ENCODE results near the gene HTRA3. TPM values are rescaled to one million over a fixed set of nuclear protein-coding genes. Genes with fewer than 3 reads are reported as not detected.

The HTRA3 gene
- total and polyA plus RNA-seq, 2 experiments from 2014 or later: 19.4 to 34.9 TPM

DNA sequence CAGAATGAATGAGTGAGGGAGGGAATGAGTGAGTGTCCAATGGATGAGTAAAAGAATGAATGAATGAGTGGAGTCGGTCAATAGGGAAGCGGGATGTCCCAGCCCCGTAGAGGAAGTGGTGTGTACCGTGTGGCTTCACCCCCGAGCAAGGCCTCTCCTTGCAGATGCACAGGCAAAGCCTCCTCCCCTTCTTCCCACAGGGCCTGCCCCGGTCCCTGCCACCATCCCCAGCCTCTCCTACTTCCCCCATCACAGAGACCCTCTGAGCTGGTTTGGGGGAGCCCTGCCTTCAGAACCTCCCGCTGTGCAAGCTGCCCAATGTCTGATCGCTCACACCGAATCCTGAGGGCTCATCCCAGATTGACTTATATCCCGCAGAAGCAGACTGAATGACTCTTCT lies 13.6 kb downstream of the HTRA3 start:
- WGBS (ENCODE audit: low lambda C conversion rate, missing lambda C conversion rate): 91% methylated on average over 10 of the region's 10 CpGs

GRCh38 chr4:8283631-8284121 lies 14.1 kb downstream of the HTRA3 start:
- no peak overlapping the region for H3K4me2 ChIP-seq
- no peaks in the 10 kb centered on the region for H3K9me2 ChIP-seq (replicated peaks; ENCODE audit: insufficient read depth)
- H3K79me2 ChIP-seq: no peaks in the 10 kb centered on the region
- no peak overlapping the region for H2AFZ ChIP-seq
- H3K4me3 ChIP-seq: no peak overlapping the region
- no peaks in the 10 kb centered on the region for H3K27me3 ChIP-seq
- H3K27ac ChIP-seq: no peak overlapping the region
- WGBS (ENCODE audit: low lambda C conversion rate, missing lambda C conversion rate): 85% methylated on average over 18 of the region's 20 CpGs
- no peaks in the 10 kb centered on the region for H3K9me3 ChIP-seq (ENCODE audit: low read depth)
- TF ChIP-seq, protein P1, sequence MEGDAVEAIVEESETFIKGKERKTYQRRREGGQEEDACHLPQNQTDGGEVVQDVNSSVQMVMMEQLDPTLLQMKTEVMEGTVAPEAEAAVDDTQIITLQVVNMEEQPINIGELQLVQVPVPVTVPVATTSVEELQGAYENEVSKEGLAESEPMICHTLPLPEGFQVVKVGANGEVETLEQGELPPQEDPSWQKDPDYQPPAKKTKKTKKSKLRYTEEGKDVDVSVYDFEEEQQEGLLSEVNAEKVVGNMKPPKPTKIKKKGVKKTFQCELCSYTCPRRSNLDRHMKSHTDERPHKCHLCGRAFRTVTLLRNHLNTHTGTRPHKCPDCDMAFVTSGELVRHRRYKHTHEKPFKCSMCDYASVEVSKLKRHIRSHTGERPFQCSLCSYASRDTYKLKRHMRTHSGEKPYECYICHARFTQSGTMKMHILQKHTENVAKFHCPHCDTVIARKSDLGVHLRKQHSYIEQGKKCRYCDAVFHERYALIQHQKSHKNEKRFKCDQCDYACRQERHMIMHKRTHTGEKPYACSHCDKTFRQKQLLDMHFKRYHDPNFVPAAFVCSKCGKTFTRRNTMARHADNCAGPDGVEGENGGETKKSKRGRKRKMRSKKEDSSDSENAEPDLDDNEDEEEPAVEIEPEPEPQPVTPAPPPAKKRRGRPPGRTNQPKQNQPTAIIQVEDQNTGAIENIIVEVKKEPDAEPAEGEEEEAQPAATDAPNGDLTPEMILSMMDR (IDR thresholded peaks at IDR 0.05; ENCODE audit: poor library complexity): no peak
- no peak for TF ChIP-seq EZH2phosphoT487 (IDR thresholded peaks at IDR 0.05; ENCODE audit: low read depth, severe bottlenecking, unreplicated experiment)
- no peak for TF ChIP-seq EZH2 (IDR thresholded peaks at IDR 0.05; ENCODE audit: borderline replicate concordance)
- no peak for DNase-seq (ENCODE audit: low spot score)
- no peaks in the 10 kb centered on the region for H4K20me1 ChIP-seq (ENCODE audit: insufficient read depth, poor library complexity, severe bottlenecking)
- peaks cover 7% of the 10 kb centered on the region for H3K4me1 ChIP-seq (ENCODE audit: insufficient read depth)
- no peaks in the 10 kb centered on the region for H3K36me3 ChIP-seq (replicated peaks; ENCODE audit: insufficient read depth, low read depth)

More for the DNA sequence above, 13.6 kb downstream of the HTRA3 start:
- no peak overlapping the region for H3K27ac ChIP-seq
- no peak overlapping the region for H3K4me2 ChIP-seq
- peaks cover 11% of the 10 kb centered on the region for H3K4me1 ChIP-seq (ENCODE audit: insufficient read depth)
- no peak for DNase-seq (ENCODE audit: low spot score)
- H3K9me2 ChIP-seq (replicated peaks; ENCODE audit: insufficient read depth): no peaks in the 10 kb centered on the region
- H3K9me3 ChIP-seq (ENCODE audit: low read depth): no peaks in the 10 kb centered on the region
- TF ChIP-seq EZH2phosphoT487 (IDR thresholded peaks at IDR 0.05; ENCODE audit: low read depth, severe bottlenecking, unreplicated experiment) (no peak), EZH2 (IDR thresholded peaks at IDR 0.05; ENCODE audit: borderline replicate concordance) (no peak)
- TF ChIP-seq, protein P1 (IDR thresholded peaks at IDR 0.05; ENCODE audit: poor library complexity): no peak
- H3K27me3 ChIP-seq: no peaks in the 10 kb centered on the region
- no peaks in the 10 kb centered on the region for H3K36me3 ChIP-seq (replicated peaks; ENCODE audit: insufficient read depth, low read depth)
- H4K20me1 ChIP-seq (ENCODE audit: insufficient read depth, poor library complexity, severe bottlenecking): no peaks in the 10 kb centered on the region
- no peaks in the 10 kb centered on the region for H3K79me2 ChIP-seq
- no peak overlapping the region for H3K4me3 ChIP-seq
- H2AFZ ChIP-seq: no peak overlapping the region

GRCh38 chr4:8284391-8284790 lies 14.8 kb downstream of the HTRA3 start:
- Histone ChIP-seq H3K4me1 (ENCODE audit: insufficient read depth) (no peaks in the 10 kb centered on the region), H3K36me3 (replicated peaks; ENCODE audit: insufficient read depth, low read depth) (no peaks in the 10 kb centered on the region), H3K9me2 (replicated peaks; ENCODE audit: insufficient read depth) (no peaks in the 10 kb centered on the region), H2AFZ (no peak overlapping the region), H3K27me3 (no peaks in the 10 kb centered on the region), H3K27ac (no peak overlapping the region), H3K4me3 (no peak overlapping the region), H3K4me2 (no peak overlapping the region), H3K79me2 (no peaks in the 10 kb centered on the region), H4K20me1 (ENCODE audit: insufficient read depth, poor library complexity, severe bottlenecking) (no peaks in the 10 kb centered on the region), H3K9me3 (ENCODE audit: low read depth) (no peaks in the 10 kb centered on the region)
- no peak for DNase-seq (ENCODE audit: low spot score)
- TF ChIP-seq EZH2phosphoT487 (IDR thresholded peaks at IDR 0.05; ENCODE audit: low read depth, severe bottlenecking, unreplicated experiment) (no peak), EZH2 (IDR thresholded peaks at IDR 0.05; ENCODE audit: borderline replicate concordance) (no peak)
- TF ChIP-seq, protein P1 (IDR thresholded peaks at IDR 0.05; ENCODE audit: poor library complexity): no peak
- 94% methylated on average over 11 of the region's 11 CpGs for WGBS (ENCODE audit: low lambda C conversion rate, missing lambda C conversion rate)

All from hepatocyte (in vitro differentiated cells).